Breast epithelium (tissue), 4 donors: ENCODE data around the gene CCL13. TPM values are rescaled to one million over a fixed set of nuclear protein-coding genes. Genes with fewer than 3 reads are reported as not detected.

Source experiments
- DNase-seq, 2 donors: peaks; one replicate each; pipeline ENCODE4 v3.0.0-alpha.2; 2019; ENCODE audit warnings: low spot score in 2 of 2
- H3K27ac ChIP-seq, 2 donors: fragments of 200-600 bp; sonication (generic) in 1 of 2; one replicate each; pipeline ENCODE4 v1.5.1; 2016 to 2019; ENCODE audit warnings: mild to moderate bottlenecking in 1 of 2
- H3K27me3 ChIP-seq, 2 donors: fragments of 200-600 bp; sonication (generic) in 1 of 2; one replicate each; pipeline versions ENCODE4 v1.5.1 to v1.6.0; 2017 to 2019; ENCODE audit warnings: control low read depth in 1 of 2, mild to moderate bottlenecking in 1 of 2
- H3K36me3 ChIP-seq: fragments of 200-600 bp; one replicate; pipeline ENCODE4 v1.5.1; 2019
- H3K4me1 ChIP-seq, 2 donors: fragments of 200-600 bp; sonication (generic); one replicate each; pipeline ENCODE4 v1.5.1; 2016 to 2019; ENCODE audit warnings: control low read depth in 1 of 2
- H3K4me3 ChIP-seq, 3 donors: fragments of 200-600 bp; sonication (generic); 1 replicate in 2 of 3; 2 replicates in 1 of 3; pipeline ENCODE4 v1.5.1; 2016 to 2019; ENCODE audit warnings: mild to moderate bottlenecking in 3 of 3, moderate library complexity in 2 of 3
- H3K9me3 ChIP-seq, 2 donors: fragments of 200-600 bp; sonication (generic) in 1 of 2; one replicate each; pipeline ENCODE4 v1.5.1; 2016 to 2019; ENCODE audit warnings: control low read depth in 1 of 2
- POLR2A ChIP-seq: fragments of 450-650 bp; IDR thresholded peaks from one replicate; pipeline ENCODE4 v1.6.1; 2016; ENCODE audit warnings: antibody characterized with exemption, mild to moderate bottlenecking, moderate library complexity
- POLR2AphosphoS5 ChIP-seq, 3 donors: sonication (generic); formaldehyde crosslinking; IDR thresholded peaks; one replicate each; pipeline ENCODE4 v1.6.1; 2017; ENCODE audit warnings: antibody characterized with exemption in 3 of 3
- intact Hi-C: fragments of 100-400 bp; cut with DNase I; formaldehyde crosslinking; loops from one replicate; pipeline ENCODE4 v1.15.1; 2023; ENCODE audit warnings: low total_unique reads
- total RNA-seq, 3 donors: library from RNA; depleted of rRNA; stranded (reverse); fragments of >200 nt; gene quantifications; one replicate each; pipeline ENCODE4 v1.1.0, GENCODE V29; 2016
- TF ChIP-seq, protein P1 (sequence below), 3 donors: fragments of 450-650 bp; IDR thresholded peaks; one replicate each; pipeline ENCODE4 v1.5.1; 2016 to 2017; ENCODE audit warnings: antibody characterized with exemption in 3 of 3, mild to moderate bottlenecking in 3 of 3, moderate library complexity in 3 of 3

CCL13 gene
- total RNA-seq, 3 donors from 2014 or later, result 1.0 to 4.3 (median 2.0) TPM

DNA sequence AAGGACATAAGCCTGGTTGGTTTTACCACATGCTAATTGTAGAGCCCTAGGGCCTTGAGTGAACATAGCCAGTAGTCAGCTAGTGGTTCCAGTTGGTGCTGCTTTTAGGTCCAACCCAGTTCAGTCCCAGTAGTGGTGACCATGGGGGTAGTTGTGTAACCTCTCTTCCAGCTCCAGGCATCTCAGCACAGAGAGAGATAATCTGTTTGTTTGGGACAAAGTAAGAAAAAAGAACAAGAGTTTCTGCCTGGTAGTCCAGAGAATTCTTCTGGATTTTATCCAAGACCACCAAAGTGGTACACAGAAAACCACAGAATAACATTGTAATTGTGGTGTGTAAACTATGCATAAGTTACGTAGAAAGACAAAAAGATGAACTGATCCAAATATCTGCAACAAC is 5.2 kb upstream of the CCL13 start:
- DNase-seq, result no peak
- Histone ChIP-seq H3K27me3 (no peaks in the 10 kb centered on the region), H3K4me3 (no peak overlapping the region), H3K4me1 (peaks cover 0 to 5% of the 10 kb centered on the region in 2 donors), H3K9me3 (peaks cover 0 to 4% of the 10 kb centered on the region in 2 donors), H3K27ac (peak overlapping the region in 1 of 2 donors; percentile 65), H3K36me3 (no peaks in the 10 kb centered on the region)
- TF ChIP-seq POLR2AphosphoS5 (IDR thresholded peaks at IDR 0.05) (no peak), POLR2A (no peak)
- TF ChIP-seq, protein P1, sequence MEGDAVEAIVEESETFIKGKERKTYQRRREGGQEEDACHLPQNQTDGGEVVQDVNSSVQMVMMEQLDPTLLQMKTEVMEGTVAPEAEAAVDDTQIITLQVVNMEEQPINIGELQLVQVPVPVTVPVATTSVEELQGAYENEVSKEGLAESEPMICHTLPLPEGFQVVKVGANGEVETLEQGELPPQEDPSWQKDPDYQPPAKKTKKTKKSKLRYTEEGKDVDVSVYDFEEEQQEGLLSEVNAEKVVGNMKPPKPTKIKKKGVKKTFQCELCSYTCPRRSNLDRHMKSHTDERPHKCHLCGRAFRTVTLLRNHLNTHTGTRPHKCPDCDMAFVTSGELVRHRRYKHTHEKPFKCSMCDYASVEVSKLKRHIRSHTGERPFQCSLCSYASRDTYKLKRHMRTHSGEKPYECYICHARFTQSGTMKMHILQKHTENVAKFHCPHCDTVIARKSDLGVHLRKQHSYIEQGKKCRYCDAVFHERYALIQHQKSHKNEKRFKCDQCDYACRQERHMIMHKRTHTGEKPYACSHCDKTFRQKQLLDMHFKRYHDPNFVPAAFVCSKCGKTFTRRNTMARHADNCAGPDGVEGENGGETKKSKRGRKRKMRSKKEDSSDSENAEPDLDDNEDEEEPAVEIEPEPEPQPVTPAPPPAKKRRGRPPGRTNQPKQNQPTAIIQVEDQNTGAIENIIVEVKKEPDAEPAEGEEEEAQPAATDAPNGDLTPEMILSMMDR (IDR thresholded peaks at IDR 0.05), result no peak
- intact Hi-C loops, result no loop called here

DNA sequence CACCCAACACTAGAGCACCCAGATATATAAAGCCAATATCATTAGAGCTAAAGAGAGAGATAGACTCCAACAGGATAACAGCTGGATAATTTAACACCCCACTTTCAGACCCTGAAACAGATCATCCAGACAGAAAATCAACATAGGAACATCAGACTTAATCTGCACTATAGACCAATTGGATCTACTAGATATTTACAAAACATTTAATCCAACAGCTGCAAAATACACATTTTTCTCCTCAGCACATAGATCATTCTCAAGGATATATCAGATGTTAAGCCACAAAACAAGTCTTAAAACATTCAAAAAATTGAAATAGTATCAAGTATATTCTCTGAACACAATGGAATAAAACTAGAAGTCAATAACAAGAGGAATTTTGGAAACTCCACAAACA is 4.1 kb upstream of the CCL13 start:
- Histone ChIP-seq H3K4me3 (no peak overlapping the region), H3K36me3 (no peaks in the 10 kb centered on the region), H3K27ac (no peak overlapping the region), H3K9me3 (peaks cover 0 to 4% of the 10 kb centered on the region in 2 donors), H3K4me1 (peaks cover 0 to 5% of the 10 kb centered on the region in 2 donors), H3K27me3 (no peaks in the 10 kb centered on the region)
- DNase-seq, result no peak
- intact Hi-C loops, result no loop called here
- TF ChIP-seq, protein P1 (IDR thresholded peaks at IDR 0.05), result no peak
- TF ChIP-seq POLR2AphosphoS5 (IDR thresholded peaks at IDR 0.05), result no peak
- no peak for TF ChIP-seq POLR2A

DNA sequence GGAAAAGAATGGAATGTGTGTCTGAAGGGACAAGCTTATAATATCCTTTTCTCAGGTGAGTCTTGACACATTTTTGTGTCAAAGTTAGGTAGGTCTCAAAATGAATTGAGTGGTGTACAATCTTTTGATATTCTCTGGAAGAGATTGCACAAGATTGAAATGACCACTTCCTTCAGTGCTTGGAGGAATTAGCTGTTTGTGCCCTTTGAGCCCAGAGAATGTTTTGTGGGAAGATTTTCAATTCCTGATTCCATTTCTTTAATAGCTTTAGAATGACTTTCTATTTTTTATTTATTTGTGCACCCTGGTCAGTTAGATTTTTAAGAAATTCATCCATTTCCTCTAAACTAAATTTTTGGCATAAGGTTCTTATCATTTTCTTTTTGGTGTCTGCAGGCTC is 1.6 kb upstream of the CCL13 start:
- DNase-seq, result no peak
- H3K27ac ChIP-seq, result no peak overlapping the region
- H3K9me3 ChIP-seq, result peaks cover 0 to 4% of the 10 kb centered on the region in 2 donors
- H3K27me3 ChIP-seq, result no peaks in the 10 kb centered on the region
- peaks cover 0 to 5% of the 10 kb centered on the region in 2 donors for H3K4me1 ChIP-seq
- no peaks in the 10 kb centered on the region for H3K36me3 ChIP-seq
- TF ChIP-seq POLR2A, result no peak
- TF ChIP-seq, protein P1 (IDR thresholded peaks at IDR 0.05), result peak in 1 of 3 donors; percentile 7
- intact Hi-C loops, result no loop called here
- no peak overlapping the region for H3K4me3 ChIP-seq

DNA sequence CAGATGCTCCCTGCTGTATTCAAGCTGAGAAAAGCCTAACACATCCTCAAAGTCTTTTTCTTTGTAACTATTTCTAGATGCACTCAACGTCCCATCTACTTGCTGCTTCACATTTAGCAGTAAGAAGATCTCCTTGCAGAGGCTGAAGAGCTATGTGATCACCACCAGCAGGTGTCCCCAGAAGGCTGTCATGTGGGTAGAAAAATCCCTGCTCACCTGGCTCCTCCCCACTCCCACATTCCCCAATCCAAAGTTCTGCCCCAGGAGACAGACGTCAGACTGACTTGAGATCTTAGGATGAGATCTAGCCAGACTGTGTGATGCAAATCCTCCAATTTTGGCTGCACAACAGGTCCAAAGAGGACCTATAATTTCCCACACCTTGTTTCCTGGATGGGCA is 1.1 kb downstream of the CCL13 start:
- DNase-seq, result no peak
- Histone ChIP-seq H3K4me3 (no peak overlapping the region), H3K4me1 (no peaks in the 10 kb centered on the region), H3K27ac (no peak overlapping the region), H3K36me3 (no peaks in the 10 kb centered on the region), H3K27me3 (no peaks in the 10 kb centered on the region), H3K9me3 (peaks cover 0 to 4% of the 10 kb centered on the region in 2 donors)
- no peak for TF ChIP-seq POLR2AphosphoS5 (IDR thresholded peaks at IDR 0.05)
- TF ChIP-seq, protein P1 (IDR thresholded peaks at IDR 0.05), result no peak
- no peak for TF ChIP-seq POLR2A
- intact Hi-C loops, result no loop called here

DNA sequence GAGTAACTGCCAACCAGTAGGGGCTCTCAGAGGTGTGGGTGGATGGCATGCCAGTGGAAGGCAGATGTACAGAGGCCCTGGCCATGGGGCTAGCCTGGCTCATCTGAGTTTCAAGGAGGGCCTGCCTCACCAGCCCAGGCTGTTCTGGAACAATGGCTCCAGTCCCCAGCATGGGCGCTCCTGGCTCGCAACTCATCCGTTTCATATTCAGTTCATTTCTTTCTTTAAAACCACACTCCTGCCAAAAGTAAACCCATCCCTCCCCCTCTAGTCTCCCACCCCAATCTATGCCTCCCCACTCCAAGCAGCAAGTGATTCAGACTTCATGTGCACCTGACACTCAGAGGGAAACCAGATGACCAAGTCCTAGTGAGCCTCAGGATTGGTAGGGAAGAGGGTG is 2.4 kb downstream of the CCL13 start:
- H3K27ac ChIP-seq, result no peak overlapping the region
- H3K4me3 ChIP-seq, result no peak overlapping the region
- intact Hi-C loops, result no loop called here

More for the DNA sequence above, 2.4 kb downstream of the CCL13 start:
- Histone ChIP-seq H3K4me1 (no peaks in the 10 kb centered on the region), H3K36me3 (no peaks in the 10 kb centered on the region), H3K9me3 (peaks cover 0 to 4% of the 10 kb centered on the region in 2 donors), H3K27me3 (no peaks in the 10 kb centered on the region)
- no peak for DNase-seq
- no peak for TF ChIP-seq POLR2AphosphoS5 (IDR thresholded peaks at IDR 0.05)
- TF ChIP-seq, protein P1 (IDR thresholded peaks at IDR 0.05), result no peak
- TF ChIP-seq POLR2A, result no peak
